ENCODE results near the gene JCHAIN. TPM values are rescaled to one million over a fixed set of nuclear protein-coding genes. Genes with fewer than 3 reads are reported as not detected.

The JCHAIN gene
- total RNA-seq, 1 donor from 2014 or later: 6.9 TPM

DNA sequence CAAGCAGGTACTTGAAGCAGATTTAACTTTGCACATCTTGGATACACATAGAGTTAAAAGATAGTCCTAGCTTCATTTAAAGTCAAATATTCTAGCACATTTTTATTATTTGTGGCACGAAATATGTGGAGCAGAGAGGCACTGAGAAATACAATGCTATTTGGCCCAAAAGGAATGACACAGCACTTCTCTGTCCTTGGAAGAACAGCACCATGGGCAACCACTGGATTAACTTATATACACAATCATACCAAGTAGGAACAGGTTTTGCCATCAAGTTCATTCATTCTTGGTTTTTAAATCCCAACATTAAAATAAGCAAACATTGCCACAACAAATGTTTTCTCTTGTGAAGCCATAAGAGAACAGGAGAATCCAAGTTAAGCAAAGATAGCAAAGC is 38.7 kb downstream of the JCHAIN start:
- intact Hi-C loops (cut with micrococcal nuclease): no loop called here
- Histone ChIP-seq H3K36me3 (no peaks in the 10 kb centered on the region), H3K27ac (replicated peaks) (no peak overlapping the region), H3K4me1 (no peaks in the 10 kb centered on the region), H3K4me3 (no peak overlapping the region), H3K27me3 (ENCODE audit: low read depth) (no peaks in the 10 kb centered on the region), H3K9me3 (replicated peaks) (no peaks in the 10 kb centered on the region)
- no peak for DNase-seq
- TF ChIP-seq, protein P1, sequence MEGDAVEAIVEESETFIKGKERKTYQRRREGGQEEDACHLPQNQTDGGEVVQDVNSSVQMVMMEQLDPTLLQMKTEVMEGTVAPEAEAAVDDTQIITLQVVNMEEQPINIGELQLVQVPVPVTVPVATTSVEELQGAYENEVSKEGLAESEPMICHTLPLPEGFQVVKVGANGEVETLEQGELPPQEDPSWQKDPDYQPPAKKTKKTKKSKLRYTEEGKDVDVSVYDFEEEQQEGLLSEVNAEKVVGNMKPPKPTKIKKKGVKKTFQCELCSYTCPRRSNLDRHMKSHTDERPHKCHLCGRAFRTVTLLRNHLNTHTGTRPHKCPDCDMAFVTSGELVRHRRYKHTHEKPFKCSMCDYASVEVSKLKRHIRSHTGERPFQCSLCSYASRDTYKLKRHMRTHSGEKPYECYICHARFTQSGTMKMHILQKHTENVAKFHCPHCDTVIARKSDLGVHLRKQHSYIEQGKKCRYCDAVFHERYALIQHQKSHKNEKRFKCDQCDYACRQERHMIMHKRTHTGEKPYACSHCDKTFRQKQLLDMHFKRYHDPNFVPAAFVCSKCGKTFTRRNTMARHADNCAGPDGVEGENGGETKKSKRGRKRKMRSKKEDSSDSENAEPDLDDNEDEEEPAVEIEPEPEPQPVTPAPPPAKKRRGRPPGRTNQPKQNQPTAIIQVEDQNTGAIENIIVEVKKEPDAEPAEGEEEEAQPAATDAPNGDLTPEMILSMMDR (IDR thresholded peaks at IDR 0.05; ENCODE audit: borderline replicate concordance): no peak

DNA sequence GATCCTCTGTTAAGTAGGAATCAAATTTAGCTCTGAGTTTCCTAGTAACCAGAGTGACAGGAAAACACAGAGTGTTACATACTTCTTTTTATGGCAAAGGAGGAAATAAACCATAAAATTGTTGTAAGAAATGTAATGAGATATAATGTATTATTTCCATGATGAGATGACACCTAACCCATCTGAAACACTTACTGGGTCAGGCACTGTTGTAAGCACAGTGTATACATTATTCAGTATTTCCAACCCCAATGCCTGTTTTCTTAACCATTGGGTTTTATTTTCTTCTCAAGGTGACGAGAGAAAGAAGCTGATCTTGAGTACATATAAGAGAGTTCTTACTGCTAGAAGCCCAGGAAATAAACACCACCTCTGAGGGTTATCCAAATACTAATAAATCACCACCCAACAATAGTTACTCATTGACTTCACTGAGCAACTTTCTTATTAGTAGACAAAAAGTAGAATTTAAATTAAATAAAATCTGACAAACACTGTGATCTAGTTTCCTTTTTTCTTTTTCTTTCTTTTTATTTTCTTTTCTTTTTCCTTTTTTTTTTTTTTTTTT is 42.0 kb downstream of the JCHAIN start:
- Histone ChIP-seq H3K27me3 (ENCODE audit: low read depth) (no peaks in the 10 kb centered on the region), H3K4me1 (no peaks in the 10 kb centered on the region), H3K4me3 (no peak overlapping the region), H3K36me3 (no peaks in the 10 kb centered on the region), H3K27ac (replicated peaks) (no peak overlapping the region), H3K9me3 (replicated peaks) (no peaks in the 10 kb centered on the region)
- no peak for DNase-seq
- intact Hi-C loops (cut with micrococcal nuclease): no loop called here
- TF ChIP-seq, protein P1 (IDR thresholded peaks at IDR 0.05; ENCODE audit: borderline replicate concordance): no peak

DNA sequence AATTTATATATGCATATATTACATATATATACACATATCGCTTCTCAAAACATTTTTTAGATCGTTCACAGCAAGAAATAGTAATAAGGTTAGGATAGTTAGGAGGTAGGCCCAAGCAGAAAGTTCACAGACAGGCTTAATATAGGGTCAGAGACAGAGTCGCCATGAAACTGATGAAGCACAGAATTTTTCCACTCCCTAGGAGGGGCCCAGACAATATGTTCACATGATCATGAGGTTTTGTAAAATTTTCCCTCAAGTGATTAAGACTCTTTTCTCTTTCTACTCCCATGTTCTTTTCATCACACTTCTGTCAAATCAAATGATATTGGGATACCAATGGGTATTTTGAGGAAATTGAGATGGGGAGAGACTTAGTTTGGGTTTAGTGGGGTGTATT is 43.0 kb downstream of the JCHAIN start:
- H3K27ac ChIP-seq (replicated peaks): no peak overlapping the region
- intact Hi-C loops (cut with micrococcal nuclease): no loop called here
- H3K4me1 ChIP-seq: no peaks in the 10 kb centered on the region
- H3K4me3 ChIP-seq: no peak overlapping the region
- no peak for DNase-seq
- H3K36me3 ChIP-seq: no peaks in the 10 kb centered on the region
- TF ChIP-seq, protein P1 (IDR thresholded peaks at IDR 0.05; ENCODE audit: borderline replicate concordance): no peak
- H3K9me3 ChIP-seq (replicated peaks): no peaks in the 10 kb centered on the region
- no peaks in the 10 kb centered on the region for H3K27me3 ChIP-seq (ENCODE audit: low read depth)

DNA sequence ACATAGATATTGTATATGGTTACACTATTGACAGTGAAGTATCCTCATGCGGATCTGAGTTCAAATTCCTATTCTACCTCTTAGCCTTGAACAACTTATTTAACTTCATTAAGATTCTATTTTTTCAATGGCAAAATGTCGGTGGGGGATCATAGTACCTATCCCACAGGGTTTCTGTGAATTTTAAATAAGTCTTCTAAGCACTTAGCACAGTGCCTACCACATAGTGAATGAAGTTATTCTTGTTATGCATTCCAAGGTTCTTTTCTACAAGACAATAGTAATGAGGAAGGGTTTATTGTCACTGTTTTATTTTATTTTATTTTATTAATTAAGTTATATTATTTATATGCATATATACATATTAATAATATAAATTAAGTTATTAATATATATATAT is 46.5 kb downstream of the JCHAIN start:
- no peak for DNase-seq
- no peaks in the 10 kb centered on the region for H3K36me3 ChIP-seq
- H3K9me3 ChIP-seq (replicated peaks): no peaks in the 10 kb centered on the region

DNA sequence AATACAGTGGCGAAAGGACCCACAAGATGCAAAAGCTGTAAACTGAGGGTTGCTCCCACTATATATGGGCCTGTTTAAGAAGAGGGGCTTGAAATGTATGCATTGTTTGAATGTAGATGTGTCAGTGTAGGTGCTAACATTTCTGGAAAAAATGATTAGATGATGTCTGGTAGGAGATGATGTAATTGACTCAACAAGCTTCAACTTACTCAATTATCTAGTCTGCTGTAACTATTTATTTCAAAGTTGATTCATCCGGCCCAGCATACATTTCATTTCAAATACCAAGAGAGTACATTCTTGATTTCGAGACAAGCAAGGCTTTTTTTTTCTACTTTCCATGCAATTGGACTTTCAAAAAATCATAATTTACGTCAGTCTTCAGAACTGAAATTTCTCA is 47.0 kb downstream of the JCHAIN start:
- no peak for DNase-seq
- H3K4me3 ChIP-seq: no peak overlapping the region

More for the DNA sequence above, 46.5 kb downstream of the JCHAIN start:
- H3K27me3 ChIP-seq (ENCODE audit: low read depth): no peaks in the 10 kb centered on the region
- H3K4me3 ChIP-seq: no peak overlapping the region
- no peak overlapping the region for H3K27ac ChIP-seq (replicated peaks)
- TF ChIP-seq, protein P1 (IDR thresholded peaks at IDR 0.05; ENCODE audit: borderline replicate concordance): no peak
- H3K4me1 ChIP-seq: no peaks in the 10 kb centered on the region
- intact Hi-C loops (cut with micrococcal nuclease): no loop called here

More for the DNA sequence above, 47.0 kb downstream of the JCHAIN start:
- Histone ChIP-seq H3K36me3 (no peaks in the 10 kb centered on the region), H3K27ac (replicated peaks) (no peak overlapping the region), H3K9me3 (replicated peaks) (no peaks in the 10 kb centered on the region), H3K27me3 (ENCODE audit: low read depth) (no peaks in the 10 kb centered on the region), H3K4me1 (no peaks in the 10 kb centered on the region)
- intact Hi-C loops (cut with micrococcal nuclease): no loop called here
- TF ChIP-seq, protein P1 (IDR thresholded peaks at IDR 0.05; ENCODE audit: borderline replicate concordance): no peak

Measured in left ventricle myocardium inferior (tissue), 1 donor.